NT2/D1 (cell line): Measurements from ENCODE around the gene ICAM2.

Source experiments
- DNase-seq: peaks from one replicate; pipeline ENCODE4 v3.0.0-alpha.2; 2011; ENCODE audit warnings: low read depth, low spot score
- H3K27me3 ChIP-seq: 2 replicates; pipeline ENCODE4 v1.6.0; 2011; ENCODE audit warnings: mild to moderate bottlenecking; ENCODE audit not compliant: insufficient read length, insufficient read depth
- H3K36me3 ChIP-seq: 2 replicates; pipeline ENCODE4 v1.6.1; 2011; ENCODE audit warnings: mild to moderate bottlenecking, low read length, mixed read lengths; ENCODE audit not compliant: insufficient read depth, insufficient read length
- H3K4me1 ChIP-seq: 2 replicates; pipeline ENCODE4 v1.5.1; 2011; ENCODE audit not compliant: insufficient read depth, insufficient read length
- H3K4me3 ChIP-seq: 2 replicates; pipeline ENCODE4 v1.5.1; 2011; ENCODE audit warnings: low read depth; ENCODE audit not compliant: insufficient read length
- H3K9ac ChIP-seq: 2 replicates; pipeline ENCODE4 v1.6.0; 2011; ENCODE audit warnings: low read depth; ENCODE audit not compliant: insufficient read length
- H3K9me3 ChIP-seq: 2 replicates; pipeline ENCODE4 v1.5.1; 2011; ENCODE audit warnings: mild to moderate bottlenecking, low read length; ENCODE audit not compliant: insufficient read depth
- SUZ12 ChIP-seq: IDR thresholded peaks from 2 replicates; pipeline ENCODE4 v1.6.1; 2011; ENCODE audit not compliant: insufficient read length, insufficient read depth; ENCODE audit errors: extremely low read depth
- YY1 ChIP-seq: IDR thresholded peaks from 2 replicates; pipeline ENCODE4 v1.6.1; 2011; ENCODE audit not compliant: insufficient read length, insufficient read depth
- ZNF274 ChIP-seq: IDR thresholded peaks from 2 replicates; pipeline ENCODE4 v1.6.1; 2011; ENCODE audit warnings: mild to moderate bottlenecking, low read depth, low read length

Gene ICAM2

GRCh38 chr17:63998721-63999679, 21.4 kb downstream of the ICAM2 start:
- no peak for DNase-seq
- peak overlapping the region; percentile 90 for H3K4me3 ChIP-seq
- TF ChIP-seq ZNF274 (no peak), YY1 (no peak), SUZ12 (no peak)

GRCh38 chr17:63998050-63998720, 22.2 kb downstream of the ICAM2 start, which contains the start of gene PRR29:
PRR29 (plus strand) TSS chr17:63998351; CDS start chr17:63998365, 14 bp downstream.
- peak; percentile 44 for DNase-seq
- H3K9ac ChIP-seq = peak within 1 kb of the TSS; percentile 87
- no peaks in the 10 kb centered on the region for H3K9me3 ChIP-seq
- TF ChIP-seq YY1 (no peak), ZNF274 (no peak), SUZ12 (no peak)
- H3K27me3 ChIP-seq = peaks cover 37% of the 10 kb centered on the region
- H3K4me3 ChIP-seq = peak within 1 kb of the TSS; percentile 90
- H3K4me1 ChIP-seq = peaks cover 6% of the 10 kb centered on the region
- no peaks in the 10 kb centered on the region for H3K36me3 ChIP-seq

More at GRCh38 chr17:63998721-63999679, 21.4 kb downstream of the ICAM2 start:
- peaks cover 6% of the 10 kb centered on the region for H3K4me1 ChIP-seq
- H3K27me3 ChIP-seq = peaks cover 29% of the 10 kb centered on the region
- H3K36me3 ChIP-seq = no peaks in the 10 kb centered on the region
- H3K9ac ChIP-seq = peak overlapping the region; percentile 87
- H3K9me3 ChIP-seq = no peaks in the 10 kb centered on the region

- Histone ChIP-seq H3K9me3 (no peaks in the 10 kb centered on the region), H3K36me3 (no peaks in the 10 kb centered on the region), H3K4me3 (peak overlapping the region; percentile 90), H3K4me1 (peaks cover 6% of the 10 kb centered on the region), H3K27me3 (peaks cover 41% of the 10 kb centered on the region), H3K9ac (peak overlapping the region; percentile 87)
- no peak for TF ChIP-seq ZNF274
- TF ChIP-seq YY1 = no peak
- DNase-seq = no peak
These were observed 22.9 kb downstream of the ICAM2 start for GRCh38 chr17:63997341-63998048.

- peaks cover 50% of the 10 kb centered on the region for H3K27me3 ChIP-seq
- H3K36me3 ChIP-seq = no peaks in the 10 kb centered on the region
- no peak for DNase-seq
- no peak overlapping the region for H3K9ac ChIP-seq
- no peak overlapping the region for H3K4me3 ChIP-seq
- H3K4me1 ChIP-seq = peaks cover 3% of the 10 kb centered on the region
- H3K9me3 ChIP-seq = no peaks in the 10 kb centered on the region
- TF ChIP-seq SUZ12 = no peak
- no peak for TF ChIP-seq YY1
- TF ChIP-seq ZNF274 = no peak
These were observed 23.8 kb downstream of the ICAM2 start for GRCh38 chr17:63996430-63997182.

- Histone ChIP-seq H3K4me1 (peaks cover 5% of the 10 kb centered on the region), H3K36me3 (no peaks in the 10 kb centered on the region), H3K9ac (no peak overlapping the region), H3K27me3 (peaks cover 53% of the 10 kb centered on the region), H3K9me3 (no peaks in the 10 kb centered on the region), H3K4me3 (no peak overlapping the region)
- no peak for DNase-seq
- no peak for TF ChIP-seq ZNF274
- TF ChIP-seq YY1 = no peak
- no peak for TF ChIP-seq SUZ12
These were observed 24.8 kb downstream of the ICAM2 start for GRCh38 chr17:63995626-63996025.

- H3K4me3 ChIP-seq = no peak overlapping the region
- H3K9ac ChIP-seq = no peak overlapping the region
- no peak for DNase-seq
- no peaks in the 10 kb centered on the region for H3K36me3 ChIP-seq
- H3K27me3 ChIP-seq = peaks cover 47% of the 10 kb centered on the region
- no peaks in the 10 kb centered on the region for H3K9me3 ChIP-seq
- H3K4me1 ChIP-seq = peaks cover 14% of the 10 kb centered on the region
- TF ChIP-seq SUZ12 (no peak), ZNF274 (no peak), YY1 (no peak)
These were observed 27.0 kb downstream of the ICAM2 start for GRCh38 chr17:63993368-63993985.
